HG03354 (cell line): ENCODE results near the gene GMEB2.

Experiments
- ATAC-seq: cut with Tn5 transposase; IDR thresholded peaks from one replicate; pipeline ENCODE4 v1.9.1; 2021; ENCODE audit warnings: mild to moderate bottlenecking; ENCODE audit not compliant: unreplicated experiment, poor library complexity, severe bottlenecking

GMEB2 gene

DNA sequence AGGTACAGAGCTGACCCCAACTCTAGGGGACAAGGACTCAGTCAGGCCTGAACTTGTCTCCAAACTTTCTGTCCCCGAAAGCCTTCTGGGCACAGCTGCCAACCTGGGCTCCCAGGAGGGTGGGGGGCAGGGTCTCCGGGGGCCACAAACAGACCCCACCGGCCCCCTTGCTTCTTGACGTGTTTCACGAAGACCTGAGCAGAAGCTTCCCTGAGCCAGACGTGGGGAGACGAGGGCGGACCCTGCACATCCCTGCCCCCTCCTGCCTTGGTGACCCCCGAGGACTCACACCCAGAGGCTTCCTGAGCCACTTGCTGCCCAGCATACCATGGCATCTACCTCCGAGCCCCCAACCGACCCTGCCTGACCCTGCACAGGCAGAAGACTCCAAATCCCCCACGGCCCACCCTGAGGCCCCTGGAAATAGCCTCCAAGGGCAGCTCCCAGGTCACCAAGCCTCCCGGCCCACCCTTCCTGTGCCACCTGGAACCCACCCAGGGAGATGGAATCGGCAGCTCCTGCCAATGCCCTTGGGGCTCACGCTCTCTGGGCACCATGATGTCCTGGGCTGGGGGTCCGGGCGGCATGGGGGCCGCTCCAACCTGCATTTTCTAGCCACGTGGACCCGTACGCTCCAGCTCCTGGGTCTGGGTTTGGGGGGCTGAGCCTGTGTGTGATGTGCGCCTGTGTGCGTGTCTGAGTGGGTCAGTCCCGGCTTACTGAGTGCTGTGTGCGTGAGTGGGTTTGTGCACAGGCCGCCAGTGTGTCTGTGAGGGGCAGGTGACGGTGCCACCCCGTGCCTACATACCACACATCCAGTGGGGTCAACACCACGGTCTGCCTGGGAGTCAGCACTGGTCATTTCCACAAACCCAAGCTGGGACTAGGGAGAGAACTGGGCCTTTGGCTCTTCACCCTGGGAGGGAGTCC, 87.2 kb downstream of the GMEB2 start:
- no peak for ATAC-seq

DNA sequence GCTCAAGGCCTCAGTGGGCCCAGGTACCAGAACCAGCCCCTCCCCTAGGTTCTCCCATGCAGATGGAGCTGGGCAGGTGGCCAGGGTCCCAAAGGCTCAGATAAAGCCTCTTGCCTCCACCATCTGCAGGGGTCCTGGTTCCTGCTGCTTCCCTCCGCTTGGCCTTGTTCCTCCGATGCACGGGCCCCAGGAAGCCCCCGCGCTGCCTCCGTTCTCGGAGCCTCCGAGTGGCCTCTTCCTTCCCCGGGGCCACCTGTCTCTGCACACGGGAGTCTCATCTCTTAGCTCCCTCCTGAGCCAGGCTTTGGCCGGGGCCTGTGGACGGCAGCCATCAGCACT, 87.8 kb downstream of the GMEB2 start:
- ATAC-seq: no peak

- ATAC-seq: no peak
These were observed 88.5 kb downstream of the GMEB2 start for GRCh38 chr20:63538204-63539091.
